DMS53 treated with DMSO at 0.1 percent for 48 hours (cell line): ENCODE measurements around the gene GLRB.
"Not testable (repeated sequence)": the region's sequence is repeated elsewhere in the genome, so short reads cannot be mapped to it uniquely, and the experiment has no call there.

Experiments used
- DNase-seq: peaks from one replicate; lab custom pipeline; 2025; ENCODE audit not compliant: unreplicated experiment; lab: John Stamatoyannopoulos, UW

Gene GLRB

GRCh38 chr4:157127571-157127970, 51.6 kb downstream of the GLRB start:
- DNase-seq: no peak

GRCh38 chr4:157128395-157128794, 52.4 kb downstream of the GLRB start:
- DNase-seq: peak; percentile 0

- no peak for DNase-seq
Measured at GRCh38 chr4:157141976-157142375, 66.0 kb downstream of the GLRB start.

- no peak for DNase-seq
Measured at GRCh38 chr4:157143369-157143768, 67.4 kb downstream of the GLRB start.

GRCh38 chr4:157151711-157152110, 75.8 kb downstream of the GLRB start:
- DNase-seq: no peak

GRCh38 chr4:157165935-157166610, 90.1 kb downstream of the GLRB start:
- no peak for DNase-seq

GRCh38 chr4:157170321-157170720, 94.4 kb downstream of the GLRB start:
- no peak for DNase-seq

GRCh38 chr4:157172011-157172410, 96.1 kb downstream of the GLRB start:
- no peak for DNase-seq

- DNase-seq: not testable (repeated sequence)
Measured at GRCh38 chr4:157180268-157180667, 104.3 kb downstream of the GLRB start.

GRCh38 chr4:157184300-157184699, 108.3 kb downstream of the GLRB start:
- DNase-seq: no peak

- no peak for DNase-seq
Measured at GRCh38 chr4:157185363-157185762, 109.4 kb downstream of the GLRB start.

GRCh38 chr4:157195374-157195773, 119.4 kb downstream of the GLRB start:
- no peak for DNase-seq

- no peak for DNase-seq
Measured at GRCh38 chr4:157196046-157196445, 120.1 kb downstream of the GLRB start.

- DNase-seq: no peak
Measured at GRCh38 chr4:157204634-157205244, 128.8 kb downstream of the GLRB start.

- peak; percentile 4 for DNase-seq
Measured at GRCh38 chr4:157217708-157218107, 141.8 kb downstream of the GLRB start.

GRCh38 chr4:157219711-157220370, 143.9 kb downstream of the GLRB start:
- no peak for DNase-seq

GRCh38 chr4:157220371-157220881, 144.5 kb downstream of the GLRB start, which contains the start of gene GRIA2:
Gene GRIA2 (plus strand): TSS chr4:157220728. CDS start chr4:157221043, 315 bp downstream.
- peak; percentile 15 for DNase-seq

- no peak for DNase-seq
Measured at GRCh38 chr4:157221426-157221894, 145.5 kb downstream of the GLRB start.
